Caco-2 (cell line): Measurements from ENCODE around the gene APOLD1. TPM values are rescaled to one million over a fixed set of nuclear protein-coding genes. Genes with fewer than 3 reads are reported as not detected.
A peak's percentile ranks its signal among the peaks of the same experiment; 100 is the strongest.

Experiments
- BruUV-seq: library from RNA; stranded (reverse); fragments of 400-500 nt; replicated peaks from 2 replicates; lab custom pipeline; 2021; lab: Mats Ljungman, UMichigan
- CTCF ChIA-PET: fragments of 300-600 bp; sonication (Branson Sonifier 250); formaldehyde crosslinking; loops from one replicate; lab custom pipeline; 2022; ENCODE audit warnings: antibody characterized with exemption; lab: Charles Lee
- POLR2A ChIA-PET: fragments of 300-600 bp; sonication (Branson Sonifier 250); formaldehyde crosslinking; loops from one replicate; lab custom pipeline; 2022; ENCODE audit warnings: antibody characterized with exemption; lab: Charles Lee
- DNase-seq, 2 experiments: peaks; one replicate each; pipeline versions ENCODE4 v3.0.0 to v3.0.0-alpha.2; 2020 to 2022
- H3K27me3 ChIP-seq: replicated peaks from 2 replicates; pipeline ENCODE4 v1.6.0; 2011; ENCODE audit warnings: low read length; ENCODE audit not compliant: control insufficient read depth, insufficient read depth
- H3K36me3 ChIP-seq: 2 replicates; pipeline ENCODE4 v1.5.1; 2011; ENCODE audit warnings: low read length; ENCODE audit not compliant: control insufficient read depth, insufficient read depth
- H3K4me1 ChIP-seq: fragments of 250-450 bp; sonication (Bioruptor Pico); 2 replicates; pipeline ENCODE4 v1.5.1; 2020; ENCODE audit warnings: mild to moderate bottlenecking
- H3K4me3 ChIP-seq: 2 replicates; pipeline ENCODE4 v1.5.1; 2011; ENCODE audit warnings: low read depth, mild to moderate bottlenecking, control low read depth, low read length
- H3K9me3 ChIP-seq: fragments of 250-450 bp; sonication (Bioruptor Pico); 2 replicates; pipeline ENCODE4 v1.5.1; 2020; ENCODE audit warnings: mild to moderate bottlenecking, moderate library complexity
- H3K27ac Mint-ChIP-seq: one replicate; pipeline ENCODE4 v1.8.0; 2022; ENCODE audit warnings: mixed read lengths; ENCODE audit not compliant: unreplicated experiment
- H3K27me3 Mint-ChIP-seq: one replicate; pipeline ENCODE4 v1.8.0; 2022; ENCODE audit warnings: mixed read lengths; ENCODE audit not compliant: insufficient read depth, unreplicated experiment
- H3K36me3 Mint-ChIP-seq: one replicate; pipeline ENCODE4 v1.8.0; 2022; ENCODE audit warnings: mild to moderate bottlenecking, mixed read lengths; ENCODE audit not compliant: insufficient read depth, unreplicated experiment
- H3K4me1 Mint-ChIP-seq: one replicate; pipeline ENCODE4 v1.8.0; 2022; ENCODE audit warnings: low read depth, mixed read lengths; ENCODE audit not compliant: unreplicated experiment
- H3K4me3 Mint-ChIP-seq: one replicate; pipeline ENCODE4 v1.8.0; 2022; ENCODE audit warnings: mild to moderate bottlenecking, moderate library complexity, mixed read lengths; ENCODE audit not compliant: unreplicated experiment
- H3K9me3 Mint-ChIP-seq: one replicate; pipeline ENCODE4 v1.8.0; 2022; ENCODE audit warnings: mixed read lengths; ENCODE audit not compliant: unreplicated experiment
- intact Hi-C: fragments of 100-400 bp; cut with micrococcal nuclease; formaldehyde crosslinking; loops from one replicate; pipeline ENCODE4 v1.10.0; 2022; ENCODE audit not compliant: unreplicated experiment
- total RNA-seq: library from RNA; stranded (reverse); gene quantifications from 2 replicates; pipeline ENCODE4 v1.2.3, GENCODE V29; 2022
- TF ChIP-seq, protein P1 (sequence below), 2 experiments: fragments of 200-600 bp in 1 of 2; IDR thresholded peaks; 1 replicate in 1 of 2; 2 replicates in 1 of 2; pipeline versions ENCODE4 v1.5.1 to v1.8.0; 2011 to 2022; ENCODE audit warnings: antibody characterized with exemption in 1 of 2, control low read depth in 1 of 2, inconsistent platforms in 1 of 2, low read depth in 1 of 2, low read length in 1 of 2, mild to moderate bottlenecking in 1 of 2, moderate library complexity in 1 of 2; ENCODE audit not compliant: insufficient read depth in 1 of 2, severe bottlenecking in 1 of 2, unreplicated experiment in 1 of 2

Gene APOLD1
- total RNA-seq, 1 experiment from 2014 or later, result 4.1 TPM

- intact Hi-C loops, result loop anchor here (5.0 kb wide), 1 partner anchor 425 kb away; no protein-coding TSS in a partner anchor
- Mint-ChIP-seq H3K27ac (peak overlapping the region; percentile 95), H3K4me3 (peak overlapping the region; percentile 88), H3K36me3 (peaks cover 5% of the 10 kb centered on the region), H3K9me3 (peaks cover 8% of the 10 kb centered on the region), H3K27me3 (no peaks in the 10 kb centered on the region), H3K4me1 (peaks cover 23% of the 10 kb centered on the region)
- H3K9me3 ChIP-seq, result no peaks in the 10 kb centered on the region
- H3K4me3 ChIP-seq, result peak overlapping the region; percentile 65
- DNase-seq, result peak; percentile 89 to 94
- peaks cover 48% of the 10 kb centered on the region for H3K4me1 ChIP-seq
- TF ChIP-seq, protein P1, sequence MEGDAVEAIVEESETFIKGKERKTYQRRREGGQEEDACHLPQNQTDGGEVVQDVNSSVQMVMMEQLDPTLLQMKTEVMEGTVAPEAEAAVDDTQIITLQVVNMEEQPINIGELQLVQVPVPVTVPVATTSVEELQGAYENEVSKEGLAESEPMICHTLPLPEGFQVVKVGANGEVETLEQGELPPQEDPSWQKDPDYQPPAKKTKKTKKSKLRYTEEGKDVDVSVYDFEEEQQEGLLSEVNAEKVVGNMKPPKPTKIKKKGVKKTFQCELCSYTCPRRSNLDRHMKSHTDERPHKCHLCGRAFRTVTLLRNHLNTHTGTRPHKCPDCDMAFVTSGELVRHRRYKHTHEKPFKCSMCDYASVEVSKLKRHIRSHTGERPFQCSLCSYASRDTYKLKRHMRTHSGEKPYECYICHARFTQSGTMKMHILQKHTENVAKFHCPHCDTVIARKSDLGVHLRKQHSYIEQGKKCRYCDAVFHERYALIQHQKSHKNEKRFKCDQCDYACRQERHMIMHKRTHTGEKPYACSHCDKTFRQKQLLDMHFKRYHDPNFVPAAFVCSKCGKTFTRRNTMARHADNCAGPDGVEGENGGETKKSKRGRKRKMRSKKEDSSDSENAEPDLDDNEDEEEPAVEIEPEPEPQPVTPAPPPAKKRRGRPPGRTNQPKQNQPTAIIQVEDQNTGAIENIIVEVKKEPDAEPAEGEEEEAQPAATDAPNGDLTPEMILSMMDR (IDR thresholded peaks at IDR 0.05; ENCODE audit: insufficient read depth in 1 of 2, low read depth in 1 of 2, low read length in 1 of 2, severe bottlenecking in 1 of 2, unreplicated experiment in 1 of 2), result peak in 1 of 2 experiments; percentile 26
- H3K36me3 ChIP-seq, result no peaks in the 10 kb centered on the region
- ChIA-PET POLR2A (interaction anchor here (0.5 to 2.0 kb wide), 35 partner anchors 10 to 1852 kb away, joined by 3 to 12 read pairs (median 5); partner anchors contain the start of genes BORCS5, DDX47 and GPRC5A), CTCF (interaction anchor here (0.5 to 2.2 kb wide), 12 partner anchors 20 to 469 kb away, joined by 3 to 13 read pairs (median 6); partner anchors contain the start of gene GPRC5A)
- no TSS peak for BruUV-seq
- H3K27me3 ChIP-seq, result no peaks in the 10 kb centered on the region
These were observed 1.5 kb downstream of the APOLD1 start for GRCh38 chr12:12786706-12787601.

DNA sequence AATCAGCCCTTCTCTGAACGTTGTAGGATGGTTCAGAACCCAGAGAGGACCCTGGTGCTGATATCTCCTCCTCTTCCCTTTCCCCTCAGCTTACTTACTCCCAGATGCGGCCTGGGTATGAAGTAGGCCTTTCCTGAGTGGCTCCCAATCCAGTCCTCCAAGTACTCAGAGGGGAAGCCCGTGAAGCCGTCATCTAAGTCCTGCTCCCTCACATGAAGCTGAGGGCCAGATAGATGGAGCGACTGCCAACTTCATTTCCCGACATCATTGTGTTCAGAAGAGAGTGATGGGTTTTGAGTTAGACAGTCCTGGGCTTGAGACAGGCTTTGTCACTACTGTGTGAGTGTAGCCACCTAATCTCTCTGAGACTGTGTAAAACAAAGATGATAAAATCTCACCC, 2.7 kb downstream of the APOLD1 start:
- H3K27me3 ChIP-seq, result no peaks in the 10 kb centered on the region
- H3K36me3 ChIP-seq, result no peaks in the 10 kb centered on the region
- intact Hi-C loops, result loop anchor here (1.0 to 5.0 kb wide), 7 partner anchors 25 to 424 kb away; partner anchors contain the start of genes DDX47 and GPRC5A
- H3K9me3 ChIP-seq, result no peaks in the 10 kb centered on the region
- Mint-ChIP-seq H3K4me1 (peaks cover 28% of the 10 kb centered on the region), H3K27me3 (no peaks in the 10 kb centered on the region), H3K27ac (peak overlapping the region; percentile 95), H3K4me3 (peak overlapping the region; percentile 88), H3K36me3 (no peaks in the 10 kb centered on the region), H3K9me3 (no peaks in the 10 kb centered on the region)
- H3K4me3 ChIP-seq, result no peak overlapping the region
- BruUV-seq, result no TSS peak
- ChIA-PET POLR2A (interaction anchor here (1.7 kb wide), 1 partner anchor 84 kb away, joined by 6 read pairs; no protein-coding TSS in a partner anchor), CTCF (interaction anchor here (0.6 to 2.2 kb wide), 4 partner anchors 24 to 191 kb away, joined by 4 to 13 read pairs (median 6); no protein-coding TSS in a partner anchor)
- H3K4me1 ChIP-seq, result peaks cover 52% of the 10 kb centered on the region
- no peak for DNase-seq
- TF ChIP-seq, protein P1 (IDR thresholded peaks at IDR 0.05; ENCODE audit: insufficient read depth in 1 of 2, low read depth in 1 of 2, low read length in 1 of 2, severe bottlenecking in 1 of 2, unreplicated experiment in 1 of 2), result no peak
